Measurements from ENCODE around the gene FRMD3.

FRMD3 gene

DNA sequence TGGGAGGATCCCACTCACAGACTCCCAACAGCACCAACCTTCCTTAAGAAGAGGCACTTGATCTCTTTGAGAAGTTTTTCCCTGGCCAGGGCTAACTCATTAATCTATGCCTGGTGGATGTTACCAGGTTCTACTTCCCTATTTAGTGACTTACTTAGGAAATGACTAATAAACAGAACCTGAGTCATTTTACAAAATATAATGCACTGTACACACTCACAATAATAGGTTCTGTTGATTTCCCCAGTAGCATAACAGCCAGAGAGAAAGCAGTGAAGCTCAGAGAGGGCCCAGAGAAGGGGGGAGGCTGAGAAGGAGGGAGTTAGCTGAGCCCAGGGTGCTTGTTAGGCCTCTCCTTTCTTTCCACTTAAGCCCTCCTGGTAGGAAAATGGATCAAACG is 27.1 kb downstream of the FRMD3 start:
- no peak overlapping the region for H2BK120ac ChIP-seq (ENCODE audit: low read depth, low read length)
- H3K4ac ChIP-seq (ENCODE audit: low read length) = no peak overlapping the region
- H2BK5ac ChIP-seq (ENCODE audit: low read length) = no peak overlapping the region
- no peak overlapping the region for H2BK15ac ChIP-seq (ENCODE audit: low read length)
- H3K27ac ChIP-seq (replicated peaks; ENCODE audit: low read length) = no peak overlapping the region
- no peak overlapping the region for H3K23ac ChIP-seq (ENCODE audit: low read depth, low read length, poor library complexity)
- H3K27me3 ChIP-seq (ENCODE audit: control insufficient read depth in 3 of 3, insufficient read depth in 3 of 3, low read depth in 1 of 3, low read length in 3 of 3) = no peaks in the 10 kb centered on the region
- no peaks in the 10 kb centered on the region for H3K36me3 ChIP-seq (replicated peaks in 1 of 2; ENCODE audit: control insufficient read depth in 2 of 2, insufficient read depth in 2 of 2, low read length in 2 of 2)
- no CpG with 5 or more reads among the region's 1 CpG for WGBS, 2 donors (ENCODE audit: extremely low coverage in 2 of 2, insufficient read length in 2 of 2, insufficient replicate concordance in 1 of 2)
- H2AK5ac ChIP-seq (ENCODE audit: low read depth, low read length) = no peak overlapping the region
- peaks cover 0 to 4% of the 10 kb centered on the region in 2 donors for H3K9me3 ChIP-seq (replicated peaks in 1 of 2; ENCODE audit: control insufficient read depth in 2 of 2, insufficient read depth in 1 of 2, low read depth in 1 of 2, low read length in 2 of 2)
- no peak overlapping the region for H3K9ac ChIP-seq (ENCODE audit: low read depth, low read length, poor library complexity)
- H3K4me1 ChIP-seq (ENCODE audit: control insufficient read depth in 2 of 2, insufficient read depth in 1 of 2, low read depth in 1 of 2, low read length in 2 of 2) = peaks cover 0 to 7% of the 10 kb centered on the region in 2 donors
- no peak overlapping the region for H3K18ac ChIP-seq (ENCODE audit: low read length)
- H3K14ac ChIP-seq (ENCODE audit: low read length) = no peak overlapping the region
- no peak overlapping the region for H4K8ac ChIP-seq (ENCODE audit: low read depth, low read length)
- no peak overlapping the region for H2BK12ac ChIP-seq (ENCODE audit: low read length)
- no peaks in the 10 kb centered on the region for H3K79me1 ChIP-seq (ENCODE audit: low read depth, low read length)
- H4K91ac ChIP-seq (ENCODE audit: low read depth, low read length, poor library complexity) = no peak overlapping the region
- H2AFZ ChIP-seq (ENCODE audit: low read length) = no peak overlapping the region
- DNase-seq (ENCODE audit: low spot score) = no peak
- H3K4me3 ChIP-seq (ENCODE audit: low read length in 2 of 2) = no peak overlapping the region
- no peak overlapping the region for H3K4me2 ChIP-seq (ENCODE audit: insufficient read depth, low read length, poor library complexity, severe bottlenecking)

DNA sequence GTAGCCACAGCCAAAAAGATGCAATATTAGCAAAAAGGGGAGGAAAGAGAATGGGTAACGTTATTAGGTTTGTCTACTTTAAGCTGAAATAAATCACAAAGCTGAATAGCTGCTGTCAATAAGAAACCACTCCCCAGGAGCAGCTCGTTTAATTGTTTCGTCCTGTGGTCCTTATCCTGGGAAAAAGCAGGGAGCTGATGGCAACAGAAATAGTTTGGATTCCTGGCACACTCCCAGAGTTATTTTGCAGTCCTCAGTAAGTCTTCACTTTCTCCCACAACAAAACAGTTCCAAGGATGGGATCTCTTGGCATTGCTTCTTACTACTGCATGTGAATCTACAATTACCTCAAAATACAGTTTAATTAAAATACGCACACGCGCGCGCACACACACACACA is 28.8 kb downstream of the FRMD3 start:
- Histone ChIP-seq H2BK120ac (ENCODE audit: low read depth, low read length) (no peak overlapping the region), H4K91ac (ENCODE audit: low read depth, low read length, poor library complexity) (no peak overlapping the region), H3K4me2 (ENCODE audit: insufficient read depth, low read length, poor library complexity, severe bottlenecking) (peak overlapping the region; percentile 29), H3K36me3 (replicated peaks in 1 of 2; ENCODE audit: control insufficient read depth in 2 of 2, insufficient read depth in 2 of 2, low read length in 2 of 2) (no peaks in the 10 kb centered on the region), H3K27ac (replicated peaks; ENCODE audit: low read length) (peak overlapping the region; percentile 72), H3K79me1 (ENCODE audit: low read depth, low read length) (no peaks in the 10 kb centered on the region), H2BK5ac (ENCODE audit: low read length) (no peak overlapping the region), H3K9me3 (replicated peaks in 1 of 2; ENCODE audit: control insufficient read depth in 2 of 2, insufficient read depth in 1 of 2, low read depth in 1 of 2, low read length in 2 of 2) (peaks cover 0 to 4% of the 10 kb centered on the region in 2 donors), H2AFZ (ENCODE audit: low read length) (no peak overlapping the region), H3K4ac (ENCODE audit: low read length) (no peak overlapping the region), H3K4me1 (ENCODE audit: control insufficient read depth in 2 of 2, insufficient read depth in 1 of 2, low read depth in 1 of 2, low read length in 2 of 2) (peaks cover 0 to 10% of the 10 kb centered on the region in 2 donors), H2BK15ac (ENCODE audit: low read length) (no peak overlapping the region), H3K9ac (ENCODE audit: low read depth, low read length, poor library complexity) (no peak overlapping the region), H4K8ac (ENCODE audit: low read depth, low read length) (no peak overlapping the region), H3K27me3 (ENCODE audit: control insufficient read depth in 3 of 3, insufficient read depth in 3 of 3, low read depth in 1 of 3, low read length in 3 of 3) (no peaks in the 10 kb centered on the region), H3K18ac (ENCODE audit: low read length) (no peak overlapping the region), H3K14ac (ENCODE audit: low read length) (no peak overlapping the region), H3K4me3 (ENCODE audit: low read length in 2 of 2) (no peak overlapping the region), H2AK5ac (ENCODE audit: low read depth, low read length) (no peak overlapping the region), H3K23ac (ENCODE audit: low read depth, low read length, poor library complexity) (no peak overlapping the region), H2BK12ac (ENCODE audit: low read length) (no peak overlapping the region)
- WGBS, 2 donors (ENCODE audit: extremely low coverage in 2 of 2, insufficient read length in 2 of 2, insufficient replicate concordance in 1 of 2) = no CpG with 5 or more reads among the region's 8 CpGs
- DNase-seq (ENCODE audit: low spot score) = no peak

DNA sequence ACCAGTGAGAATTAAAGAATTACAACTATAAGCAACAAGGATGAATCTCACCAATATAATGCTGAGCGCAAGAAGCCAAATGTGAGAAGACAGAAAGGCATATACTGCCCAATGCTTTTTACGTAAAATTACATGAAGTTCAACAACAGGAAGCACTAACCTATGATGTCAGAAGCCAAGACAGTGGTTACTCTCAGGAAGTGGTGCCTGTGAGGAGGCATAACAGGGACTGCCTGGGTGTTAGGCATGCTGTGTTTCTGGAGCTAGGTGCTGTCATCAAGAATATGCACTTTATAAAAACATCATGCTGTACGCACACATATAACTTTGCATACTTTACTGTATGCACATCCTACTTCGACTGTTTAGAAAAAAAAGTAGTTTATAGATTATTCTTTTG is 30.1 kb downstream of the FRMD3 start:
- no peak for DNase-seq (ENCODE audit: low spot score)
- no peak overlapping the region for H2AK5ac ChIP-seq (ENCODE audit: low read depth, low read length)
- no peaks in the 10 kb centered on the region for H3K36me3 ChIP-seq (replicated peaks in 1 of 2; ENCODE audit: control insufficient read depth in 2 of 2, insufficient read depth in 2 of 2, low read length in 2 of 2)
- H3K79me1 ChIP-seq (ENCODE audit: low read depth, low read length) = no peaks in the 10 kb centered on the region
- H3K4me3 ChIP-seq (ENCODE audit: low read length in 2 of 2) = no peak overlapping the region
- no peak overlapping the region for H3K9ac ChIP-seq (ENCODE audit: low read depth, low read length, poor library complexity)
- no peak overlapping the region for H2BK5ac ChIP-seq (ENCODE audit: low read length)
- no peak overlapping the region for H4K91ac ChIP-seq (ENCODE audit: low read depth, low read length, poor library complexity)
- no peak overlapping the region for H2BK120ac ChIP-seq (ENCODE audit: low read depth, low read length)
- H2BK15ac ChIP-seq (ENCODE audit: low read length) = no peak overlapping the region
- peaks cover 0 to 10% of the 10 kb centered on the region in 2 donors for H3K4me1 ChIP-seq (ENCODE audit: control insufficient read depth in 2 of 2, insufficient read depth in 1 of 2, low read depth in 1 of 2, low read length in 2 of 2)
- H3K4me2 ChIP-seq (ENCODE audit: insufficient read depth, low read length, poor library complexity, severe bottlenecking) = no peak overlapping the region
- H3K27me3 ChIP-seq (ENCODE audit: control insufficient read depth in 3 of 3, insufficient read depth in 3 of 3, low read depth in 1 of 3, low read length in 3 of 3) = no peaks in the 10 kb centered on the region
- no peak overlapping the region for H3K14ac ChIP-seq (ENCODE audit: low read length)
- peaks cover 0 to 4% of the 10 kb centered on the region in 2 donors for H3K9me3 ChIP-seq (replicated peaks in 1 of 2; ENCODE audit: control insufficient read depth in 2 of 2, insufficient read depth in 1 of 2, low read depth in 1 of 2, low read length in 2 of 2)
- no peak overlapping the region for H3K4ac ChIP-seq (ENCODE audit: low read length)
- no peak overlapping the region for H4K8ac ChIP-seq (ENCODE audit: low read depth, low read length)
- no peak overlapping the region for H3K18ac ChIP-seq (ENCODE audit: low read length)
- no CpG with 5 or more reads among the region's 4 CpGs for WGBS, 2 donors (ENCODE audit: extremely low coverage in 2 of 2, insufficient read length in 2 of 2, insufficient replicate concordance in 1 of 2)
- H2AFZ ChIP-seq (ENCODE audit: low read length) = no peak overlapping the region
- no peak overlapping the region for H3K23ac ChIP-seq (ENCODE audit: low read depth, low read length, poor library complexity)
- no peak overlapping the region for H3K27ac ChIP-seq (replicated peaks; ENCODE audit: low read length)
- no peak overlapping the region for H2BK12ac ChIP-seq (ENCODE audit: low read length)

DNA sequence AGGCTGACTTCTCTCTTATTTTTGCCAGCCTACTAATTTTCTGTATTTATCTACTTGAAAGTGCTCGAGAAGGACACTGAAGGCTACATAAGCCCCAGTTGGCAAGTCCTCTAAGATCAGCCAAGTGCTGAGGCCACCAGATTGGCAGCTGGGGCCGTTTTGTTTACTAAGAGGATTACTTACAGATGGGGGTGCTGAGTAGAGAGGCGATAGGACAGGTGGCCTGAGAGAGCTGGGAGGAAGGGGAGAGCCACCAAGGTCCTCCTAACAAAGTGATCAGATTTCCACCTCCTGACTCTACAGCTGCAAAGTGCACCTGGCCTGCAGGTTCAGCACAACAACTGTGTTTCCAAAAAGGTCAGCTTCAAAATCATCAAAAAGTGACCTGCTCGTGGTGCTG is 32.9 kb downstream of the FRMD3 start:
- H4K8ac ChIP-seq (ENCODE audit: low read depth, low read length) = no peak overlapping the region
- no peak overlapping the region for H2AFZ ChIP-seq (ENCODE audit: low read length)
- no peaks in the 10 kb centered on the region for H3K36me3 ChIP-seq (replicated peaks in 1 of 2; ENCODE audit: control insufficient read depth in 2 of 2, insufficient read depth in 2 of 2, low read length in 2 of 2)
- H4K91ac ChIP-seq (ENCODE audit: low read depth, low read length, poor library complexity) = no peak overlapping the region
- H3K27me3 ChIP-seq (ENCODE audit: control insufficient read depth in 3 of 3, insufficient read depth in 3 of 3, low read depth in 1 of 3, low read length in 3 of 3) = no peaks in the 10 kb centered on the region
- no peak overlapping the region for H2BK120ac ChIP-seq (ENCODE audit: low read depth, low read length)
- DNase-seq (ENCODE audit: low spot score) = no peak
- no peaks in the 10 kb centered on the region for H3K9me3 ChIP-seq (replicated peaks in 1 of 2; ENCODE audit: control insufficient read depth in 2 of 2, insufficient read depth in 1 of 2, low read depth in 1 of 2, low read length in 2 of 2)
- H3K14ac ChIP-seq (ENCODE audit: low read length) = no peak overlapping the region
- no CpG with 5 or more reads among the region's 4 CpGs for WGBS, 2 donors (ENCODE audit: extremely low coverage in 2 of 2, insufficient read length in 2 of 2, insufficient replicate concordance in 1 of 2)
- H3K4me2 ChIP-seq (ENCODE audit: insufficient read depth, low read length, poor library complexity, severe bottlenecking) = no peak overlapping the region
- H2BK5ac ChIP-seq (ENCODE audit: low read length) = no peak overlapping the region
- peaks cover 0 to 12% of the 10 kb centered on the region in 2 donors for H3K4me1 ChIP-seq (ENCODE audit: control insufficient read depth in 2 of 2, insufficient read depth in 1 of 2, low read depth in 1 of 2, low read length in 2 of 2)
- H3K4ac ChIP-seq (ENCODE audit: low read length) = no peak overlapping the region
- no peak overlapping the region for H3K9ac ChIP-seq (ENCODE audit: low read depth, low read length, poor library complexity)
- H3K23ac ChIP-seq (ENCODE audit: low read depth, low read length, poor library complexity) = no peak overlapping the region
- no peaks in the 10 kb centered on the region for H3K79me1 ChIP-seq (ENCODE audit: low read depth, low read length)
- no peak overlapping the region for H3K18ac ChIP-seq (ENCODE audit: low read length)
- no peak overlapping the region for H2AK5ac ChIP-seq (ENCODE audit: low read depth, low read length)
- H2BK12ac ChIP-seq (ENCODE audit: low read length) = no peak overlapping the region
- H3K4me3 ChIP-seq (ENCODE audit: low read length in 2 of 2) = no peak overlapping the region
- no peak overlapping the region for H2BK15ac ChIP-seq (ENCODE audit: low read length)
- no peak overlapping the region for H3K27ac ChIP-seq (replicated peaks; ENCODE audit: low read length)

Data from neuronal stem cell (in vitro differentiated cells).